GM23338 (cell line): ENCODE data around the gene GRID1. TPM values are rescaled to one million over a fixed set of nuclear protein-coding genes. Genes with fewer than 3 reads are reported as not detected.

Source experiments
- ATAC-seq: fragments of 200-7000 bp; cut with Tn5 transposase; 3 replicates; pipeline ENCODE4 v1.9.1; 2020
- DNase-seq: peaks from one replicate; pipeline ENCODE4 v3.0.0-alpha.2; 2015; ENCODE audit warnings: low spot score
- H2AFZ ChIP-seq: fragments of 200-600 bp; sonication (generic); 2 replicates; pipeline ENCODE4 v1.8.0; 2016; ENCODE audit warnings: antibody characterized with exemption, mild to moderate bottlenecking, moderate library complexity
- H3F3A ChIP-seq: fragments of 200-600 bp; sonication (generic); replicated peaks from 2 replicates; pipeline ENCODE4 v1.8.0; 2017; ENCODE audit warnings: antibody characterized with exemption, mixed run types, low read depth
- H3K27ac ChIP-seq: fragments of 200-600 bp; sonication (generic); 2 replicates; pipeline ENCODE4 v1.6.1; 2016; ENCODE audit warnings: low read depth
- H3K27me3 ChIP-seq: fragments of 200-600 bp; sonication (generic); 2 replicates; pipeline ENCODE4 v1.8.0; 2016; ENCODE audit warnings: mild to moderate bottlenecking, mixed run types, moderate library complexity; ENCODE audit not compliant: insufficient read depth
- H3K36me3 ChIP-seq: fragments of 200-600 bp; sonication (generic); 2 replicates; pipeline ENCODE4 v1.8.0; 2016; ENCODE audit warnings: mild to moderate bottlenecking; ENCODE audit not compliant: insufficient read depth
- H3K4me1 ChIP-seq: fragments of 200-600 bp; sonication (generic); 2 replicates; pipeline ENCODE4 v1.8.0; 2016; ENCODE audit warnings: mild to moderate bottlenecking, moderate library complexity; ENCODE audit not compliant: insufficient read depth
- H3K4me2 ChIP-seq: fragments of 200-600 bp; sonication (generic); 2 replicates; pipeline ENCODE4 v1.7.1; 2017; ENCODE audit warnings: mixed run types
- H3K4me3 ChIP-seq: fragments of 200-600 bp; sonication (generic); 2 replicates; pipeline ENCODE4 v1.6.1; 2016; ENCODE audit warnings: mixed run types
- H3K79me2 ChIP-seq: fragments of 200-600 bp; sonication (generic); replicated peaks from 2 replicates; pipeline ENCODE4 v1.8.0; 2017; ENCODE audit warnings: mild to moderate bottlenecking; ENCODE audit not compliant: insufficient read depth
- H3K9me2 ChIP-seq: fragments of 200-600 bp; sonication (generic); 2 replicates; pipeline ENCODE4 v1.8.0; 2017; ENCODE audit not compliant: insufficient read depth
- H4K20me1 ChIP-seq: fragments of 200-600 bp; sonication (generic); replicated peaks from 2 replicates; pipeline ENCODE4 v1.8.0; 2017; ENCODE audit warnings: mild to moderate bottlenecking; ENCODE audit not compliant: insufficient read depth
- H3K27ac Mint-ChIP-seq: 2 replicates; pipeline ENCODE4 v1.8.0; 2020; ENCODE audit warnings: inconsistent platforms, mild to moderate bottlenecking, moderate library complexity, mixed read lengths
- H3K27me3 Mint-ChIP-seq: 3 replicates; pipeline ENCODE4 v1.8.0; 2022; ENCODE audit warnings: low read depth, mild to moderate bottlenecking, moderate library complexity, mixed read lengths, inconsistent platforms; ENCODE audit not compliant: insufficient read depth, poor library complexity
- H3K36me3 Mint-ChIP-seq: 3 replicates; pipeline ENCODE4 v1.8.0; 2021; ENCODE audit warnings: low read depth, mild to moderate bottlenecking, inconsistent platforms, moderate library complexity, mixed read lengths
- H3K4me1 Mint-ChIP-seq: 3 replicates; pipeline ENCODE4 v1.8.0; 2020; ENCODE audit warnings: mild to moderate bottlenecking, inconsistent platforms, mixed read lengths
- H3K4me3 Mint-ChIP-seq: 3 replicates; pipeline ENCODE4 v1.8.0; 2021; ENCODE audit warnings: moderate library complexity, mild to moderate bottlenecking, inconsistent platforms, mixed read lengths
- H3K9me3 Mint-ChIP-seq: 3 replicates; pipeline ENCODE4 v1.8.0; 2020; ENCODE audit warnings: moderate library complexity, mild to moderate bottlenecking, inconsistent platforms, mixed read lengths
- CREB1 ChIP-seq: fragments of 250-450 bp; sonication (Bioruptor Pico); IDR thresholded peaks from 2 replicates; pipeline ENCODE4 v1.5.0; 2020; ENCODE audit warnings: low read depth, mild to moderate bottlenecking, moderate library complexity
- CTCF ChIP-seq, 2 experiments: fragments of 200-600 bp in 1 of 2; sonication (generic) in 1 of 2; conservative IDR thresholded peaks; 2 replicates each; pipeline versions ENCODE4 v1.5.1 to v1.6.1; 2016 to 2017; ENCODE audit warnings: antibody characterized with exemption in 2 of 2, low read depth in 2 of 2, mild to moderate bottlenecking in 2 of 2, moderate library complexity in 1 of 2
- EZH2phosphoT487 ChIP-seq: fragments of 200-600 bp; sonication (generic); IDR thresholded peaks from one replicate; pipeline ENCODE4 v1.8.1; 2018; ENCODE audit warnings: antibody characterized with exemption; ENCODE audit not compliant: unreplicated experiment
- POLR2AphosphoS5 ChIP-seq: IDR thresholded peaks from 2 replicates; pipeline ENCODE4 v1.6.1; 2016; ENCODE audit warnings: antibody characterized with exemption, low read depth
- REST ChIP-seq: IDR thresholded peaks from one replicate; pipeline ENCODE4 v1.6.1; 2018; ENCODE audit warnings: antibody characterized with exemption; ENCODE audit not compliant: unreplicated experiment
- STAT1 ChIP-seq: IDR thresholded peaks from one replicate; pipeline ENCODE4 v1.6.1; 2016; ENCODE audit warnings: antibody characterized with exemption; ENCODE audit not compliant: unreplicated experiment
- ZNF331 ChIP-seq: fragments of 250-450 bp; sonication (Bioruptor Pico); IDR thresholded peaks from 2 replicates; pipeline ENCODE4 v1.5.0; 2020; ENCODE audit warnings: low read depth, mild to moderate bottlenecking, moderate library complexity
- polyA plus RNA-seq: library from polyadenylated mRNA; unstranded; fragments of >200 nt; fragmentation: Nextera tagmentation; extraction: Ambion mirVana; gene quantifications from 2 replicates; pipeline ENCODE4 v1.2.1, GENCODE V29; 2016
- total RNA-seq: library from RNA; depleted of rRNA; stranded (reverse); fragments of >200 nt; shearing (Covaris generic); gene quantifications from 2 replicates; pipeline ENCODE4 v1.2.3, GENCODE V29; 2014
- TF ChIP-seq, protein P1 (sequence below): IDR thresholded peaks from 2 replicates; pipeline ENCODE4 v1.6.1; 2016; ENCODE audit warnings: antibody characterized with exemption

The GRID1 gene
- total and polyA plus RNA-seq, 2 experiments from 2014 or later: 0.14 to 0.15 TPM

DNA sequence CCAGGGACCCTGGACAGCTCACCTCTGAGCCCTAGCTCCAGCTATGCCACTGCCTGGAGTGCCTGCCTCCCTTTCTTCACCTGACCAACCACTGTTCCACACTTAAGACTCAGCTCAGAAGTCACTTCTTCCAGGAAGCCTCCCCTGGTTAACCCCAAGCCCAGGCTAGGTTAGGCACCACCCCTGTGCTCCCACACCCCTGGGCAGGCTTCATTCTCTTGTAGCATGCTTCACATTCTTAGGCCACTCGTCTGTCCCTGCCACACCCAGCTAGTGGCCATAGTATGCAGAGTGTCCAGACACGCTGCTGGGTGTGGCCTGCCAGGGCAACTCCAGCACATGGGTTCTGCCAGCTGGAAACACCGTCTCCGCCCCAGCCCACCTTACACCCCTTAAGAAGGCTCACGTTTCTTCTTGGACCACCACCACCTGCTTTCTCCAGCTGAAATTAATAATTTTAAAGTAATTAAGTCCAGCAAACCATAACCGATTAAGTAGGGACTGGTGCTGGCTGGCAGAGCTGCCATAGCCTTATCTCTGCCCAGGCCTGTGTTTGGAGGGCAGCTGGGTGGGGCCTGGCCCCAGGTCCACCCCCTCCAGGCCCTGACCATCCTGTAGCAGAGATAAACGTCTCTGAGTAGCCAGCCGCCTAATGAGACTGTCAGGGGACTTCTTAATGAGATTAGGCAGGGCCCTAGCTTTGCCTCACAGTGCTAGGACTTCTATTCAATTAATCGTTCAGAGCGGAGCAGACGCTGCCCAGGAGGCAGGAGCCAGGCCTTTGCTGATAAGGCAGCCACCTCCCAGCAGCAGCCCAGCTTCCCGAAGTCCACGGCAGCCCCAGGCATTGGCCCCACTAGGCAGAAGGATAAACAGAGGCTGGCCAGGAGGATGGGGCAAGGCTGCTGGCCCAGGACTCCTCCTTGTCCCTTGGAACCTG lies 20.5 kb downstream of the GRID1 start:
- Histone ChIP-seq H3K27me3 (no peaks in the 10 kb centered on the region), H3K36me3 (no peaks in the 10 kb centered on the region), H3K9me2 (no peaks in the 10 kb centered on the region), H2AFZ (no peak overlapping the region), H3K79me2 (no peaks in the 10 kb centered on the region), H4K20me1 (no peaks in the 10 kb centered on the region), H3K27ac (no peak overlapping the region), H3F3A (no peaks in the 10 kb centered on the region), H3K4me3 (no peak overlapping the region), H3K4me2 (no peak overlapping the region), H3K4me1 (peaks cover 2% of the 10 kb centered on the region)
- no peak for ATAC-seq
- no peak for TF ChIP-seq CREB1 (CRISPR knock-in tag)
- peak; percentile 49 for TF ChIP-seq REST
- no peak for TF ChIP-seq STAT1
- TF ChIP-seq, protein P1, sequence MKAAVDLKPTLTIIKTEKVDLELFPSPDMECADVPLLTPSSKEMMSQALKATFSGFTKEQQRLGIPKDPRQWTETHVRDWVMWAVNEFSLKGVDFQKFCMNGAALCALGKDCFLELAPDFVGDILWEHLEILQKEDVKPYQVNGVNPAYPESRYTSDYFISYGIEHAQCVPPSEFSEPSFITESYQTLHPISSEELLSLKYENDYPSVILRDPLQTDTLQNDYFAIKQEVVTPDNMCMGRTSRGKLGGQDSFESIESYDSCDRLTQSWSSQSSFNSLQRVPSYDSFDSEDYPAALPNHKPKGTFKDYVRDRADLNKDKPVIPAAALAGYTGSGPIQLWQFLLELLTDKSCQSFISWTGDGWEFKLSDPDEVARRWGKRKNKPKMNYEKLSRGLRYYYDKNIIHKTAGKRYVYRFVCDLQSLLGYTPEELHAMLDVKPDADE: no peak
- no peak for TF ChIP-seq ZNF331
- no peaks in the 10 kb centered on the region for H3K36me3 Mint-ChIP-seq
- H3K27me3 Mint-ChIP-seq: peaks cover 12% of the 10 kb centered on the region
- no peak overlapping the region for H3K27ac Mint-ChIP-seq
- H3K4me3 Mint-ChIP-seq: no peak overlapping the region
- H3K9me3 Mint-ChIP-seq: no peaks in the 10 kb centered on the region
- DNase-seq: no peak
- H3K4me1 Mint-ChIP-seq: peaks cover 6% of the 10 kb centered on the region

DNA sequence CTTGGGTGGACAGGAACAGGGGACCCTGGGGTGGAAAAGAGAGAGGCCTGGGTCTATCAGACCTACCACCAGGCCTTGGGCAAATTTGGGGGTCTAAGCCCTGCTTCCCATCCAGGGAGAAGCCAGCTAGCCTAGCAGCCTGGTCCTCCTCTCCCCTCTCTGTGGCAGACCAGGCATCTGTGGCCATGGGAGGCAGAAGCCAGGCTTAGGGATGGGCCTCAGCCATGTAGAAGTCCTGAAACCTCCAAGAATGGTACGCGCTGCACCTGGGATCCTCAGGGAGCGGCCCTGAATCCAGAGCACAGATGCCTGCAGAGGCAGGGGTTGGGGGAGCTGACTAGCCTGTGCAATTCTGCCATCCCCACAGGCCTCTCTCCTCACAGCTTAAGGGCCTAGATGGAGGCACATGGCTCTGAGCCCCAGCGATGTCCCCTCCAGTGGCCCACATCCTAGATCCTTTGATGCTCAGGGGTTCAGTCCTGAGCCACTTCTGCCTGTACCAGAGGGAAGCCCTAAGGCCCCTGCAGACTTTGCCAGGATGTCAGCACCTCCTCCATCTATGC lies 21.2 kb downstream of the GRID1 start:
- Mint-ChIP-seq H3K4me3 (no peak overlapping the region), H3K27ac (no peak overlapping the region)
- TF ChIP-seq REST (no peak), CTCF (conservative IDR thresholded peaks at IDR 0.05; ENCODE audit: low read depth in 2 of 2) (no peak), POLR2AphosphoS5 (no peak), EZH2phosphoT487 (no peak), STAT1 (no peak)

More for the DNA sequence above, 21.2 kb downstream of the GRID1 start:
- Mint-ChIP-seq H3K36me3 (no peaks in the 10 kb centered on the region), H3K9me3 (no peaks in the 10 kb centered on the region), H3K27me3 (peaks cover 15% of the 10 kb centered on the region), H3K4me1 (peaks cover 13% of the 10 kb centered on the region)
- no peak for DNase-seq
- no peaks in the 10 kb centered on the region for H3F3A ChIP-seq
- no peaks in the 10 kb centered on the region for H4K20me1 ChIP-seq
- H3K36me3 ChIP-seq: no peaks in the 10 kb centered on the region
- H3K4me3 ChIP-seq: no peak overlapping the region
- no peak overlapping the region for H3K4me2 ChIP-seq
- no peaks in the 10 kb centered on the region for H3K27me3 ChIP-seq
- no peaks in the 10 kb centered on the region for H3K79me2 ChIP-seq
- H3K4me1 ChIP-seq: peaks cover 9% of the 10 kb centered on the region
- H3K9me2 ChIP-seq: no peaks in the 10 kb centered on the region
- no peak overlapping the region for H3K27ac ChIP-seq
- H2AFZ ChIP-seq: no peak overlapping the region
- ATAC-seq: no peak
